Adipose tissue (tissue), 3 donors: ENCODE data around the gene ITIH5. TPM values are rescaled to one million over a fixed set of nuclear protein-coding genes. Genes with fewer than 3 reads are reported as not detected.

ENCODE experiments used
- H3K27ac ChIP-seq: one replicate; pipeline ENCODE4 v1.5.1; 2013; ENCODE audit warnings: low read depth, low read length
- WGBS, 3 donors: extraction: QIAGEN DNeasy Blood & Tissue Kit; methylation state at CpG; one replicate each; pipeline ENCODE4 v1.1.7; 2013; 5-methylcytosine and 5-hydroxymethylcytosine counted together
- polyA plus RNA-seq, 3 donors: library from polyadenylated mRNA; stranded (reverse); fragments of 200-250 nt; gene quantifications; one replicate each; pipeline ENCODE4 v1.2.3, GENCODE V29; 2013
- donor health status: healthy with polysubstance abuse.
- donor health status: Bipolar disorder and iron deficiency.
- donor health status: healthy.

ITIH5 gene
- polyA plus RNA-seq, 3 donors, result 7.9 to 82.5 (median 15.9) TPM

GRCh38 chr10:7647062-7647664, 19.6 kb downstream of the ITIH5 start:
- WGBS, 3 donors, result 72 to 86% (median 85%) methylated on average over 4 of the region's 4 CpGs

GRCh38 chr10:7642491-7643011, 24.2 kb downstream of the ITIH5 start:
- 69 to 88% (median 76%) methylated on average over 5 of the region's 5 CpGs for WGBS, 3 donors
- no peak overlapping the region for H3K27ac ChIP-seq

More at GRCh38 chr10:7647062-7647664, 19.6 kb downstream of the ITIH5 start:
- no peak overlapping the region for H3K27ac ChIP-seq

GRCh38 chr10:7635408-7636125, 31.2 kb downstream of the ITIH5 start:
- WGBS, 3 donors, result 76 to 92% (median 92%) methylated on average over 7 of the region's 7 CpGs
- no peak overlapping the region for H3K27ac ChIP-seq

GRCh38 chr10:7634142-7634894, 32.4 kb downstream of the ITIH5 start:
- no peak overlapping the region for H3K27ac ChIP-seq
- WGBS, 3 donors, result 44 to 68% (median 61%) methylated on average over 10 of the region's 10 CpGs

DNA sequence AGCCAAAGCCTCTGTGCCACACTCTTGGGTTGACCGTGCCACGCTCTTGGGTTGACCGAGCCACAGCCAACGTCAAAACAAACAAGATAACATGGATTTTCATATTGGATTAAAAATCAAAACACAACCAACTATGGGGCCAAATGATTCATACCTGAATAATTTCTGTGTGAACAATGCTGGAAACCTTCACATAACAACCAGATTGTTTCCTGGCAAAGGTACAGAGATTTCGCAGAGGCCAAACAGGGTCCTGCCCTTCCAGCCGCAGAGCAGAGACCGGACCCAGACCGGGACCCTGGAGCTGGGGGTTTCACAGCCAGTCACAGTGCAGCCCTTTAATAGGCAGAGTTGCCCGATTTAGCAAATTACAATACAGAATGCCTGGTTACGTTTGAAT, 40.5 kb downstream of the ITIH5 start:
- WGBS, 3 donors, result 45 to 66% (median 51%) methylated on average over 10 of the region's 10 CpGs
- H3K27ac ChIP-seq, result no peak overlapping the region

GRCh38 chr10:7625836-7626235, 40.9 kb downstream of the ITIH5 start:
- no peak overlapping the region for H3K27ac ChIP-seq
- 31 to 69% (median 53%) methylated on average over 7 of the region's 7 CpGs for WGBS, 3 donors

GRCh38 chr10:7625009-7625408, 41.8 kb downstream of the ITIH5 start:
- no peak overlapping the region for H3K27ac ChIP-seq
- WGBS, 3 donors, result 83 to 100% (median 96%) methylated on average over 2 of the region's 2 CpGs

DNA sequence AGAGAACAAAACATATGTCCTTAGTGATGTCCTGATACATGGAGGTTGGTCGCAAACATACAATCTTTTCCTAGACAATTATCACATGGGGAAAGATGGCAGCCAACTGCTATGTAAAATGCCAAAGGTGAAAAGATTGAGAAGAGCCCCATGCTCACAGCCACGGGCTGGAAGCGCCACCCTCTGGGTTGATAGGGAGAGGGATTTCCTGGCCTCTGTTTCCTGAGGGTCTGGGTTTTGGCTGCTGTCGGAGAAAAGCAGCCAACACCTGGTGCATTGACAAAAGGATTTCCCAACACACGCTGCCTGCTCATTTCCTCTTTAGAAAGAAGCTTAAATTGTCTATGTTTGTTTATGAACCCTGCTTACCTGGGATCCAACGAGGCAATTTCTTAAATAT, 43.8 kb downstream of the ITIH5 start:
- H3K27ac ChIP-seq, result no peak overlapping the region
- 36 to 48% (median 42%) methylated on average over 6 of the region's 6 CpGs for WGBS, 3 donors

DNA sequence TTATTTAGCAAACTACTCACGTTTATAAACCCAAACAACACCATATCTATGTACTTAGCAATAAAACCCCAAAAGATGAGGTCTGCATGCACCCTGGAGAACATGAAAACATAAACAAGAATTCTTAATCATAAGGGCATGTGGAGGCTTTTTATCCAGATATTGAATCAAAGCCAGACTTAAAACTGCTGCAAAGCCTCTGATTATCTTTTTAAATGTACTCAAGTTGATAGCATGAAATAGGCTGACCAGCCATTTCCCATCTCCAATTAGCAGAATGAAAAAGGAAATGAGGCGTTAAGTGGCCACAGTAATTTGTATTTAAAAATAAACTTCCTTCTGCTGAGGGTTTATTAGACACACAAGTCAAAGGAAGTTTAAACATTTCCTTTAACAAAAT, 48.3 kb downstream of the ITIH5 start:
- 15 to 35% (median 23%) methylated on average over 2 of the region's 2 CpGs for WGBS, 3 donors

GRCh38 chr10:7611909-7612308, 54.9 kb downstream of the ITIH5 start:
- no peak overlapping the region for H3K27ac ChIP-seq
- 84 to 91% (median 86%) methylated on average over 3 of the region's 3 CpGs for WGBS, 3 donors

More for the DNA sequence above, 48.3 kb downstream of the ITIH5 start:
- no peak overlapping the region for H3K27ac ChIP-seq

GRCh38 chr10:7610651-7611389, 55.9 kb downstream of the ITIH5 start:
- no peak overlapping the region for H3K27ac ChIP-seq

DNA sequence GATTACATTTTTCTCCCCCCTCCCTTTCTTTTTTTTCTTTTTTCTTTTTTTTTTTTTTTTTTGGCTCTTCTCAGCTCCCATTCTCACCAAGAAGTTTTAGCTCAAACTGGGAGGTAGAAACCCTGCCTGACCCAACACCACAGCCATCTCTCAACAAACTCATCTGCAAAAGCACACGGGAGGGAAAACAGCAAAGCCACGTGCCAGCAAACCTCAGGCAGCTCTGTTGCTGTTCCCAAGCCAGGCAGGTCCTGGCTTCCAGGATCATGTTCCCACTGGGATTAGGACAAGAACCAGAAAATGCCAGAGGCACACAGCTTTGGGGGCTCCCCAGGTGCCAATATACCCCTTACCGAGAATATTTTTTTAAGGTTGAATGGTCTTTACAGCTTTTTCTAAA, 56.7 kb downstream of the ITIH5 start:
- no peak overlapping the region for H3K27ac ChIP-seq
- WGBS, 3 donors, result 48 to 64% (median 62%) methylated on average over 3 of the region's 3 CpGs

More at GRCh38 chr10:7610651-7611389, 55.9 kb downstream of the ITIH5 start:
- WGBS, 3 donors, result 63 to 73% (median 70%) methylated on average over 7 of the region's 7 CpGs

- no peak overlapping the region for H3K27ac ChIP-seq
- WGBS, 3 donors, result 36 to 84% (median 75%) methylated on average over 5 of the region's 5 CpGs
These were observed 57.2 kb downstream of the ITIH5 start for GRCh38 chr10:7609556-7609955.

DNA sequence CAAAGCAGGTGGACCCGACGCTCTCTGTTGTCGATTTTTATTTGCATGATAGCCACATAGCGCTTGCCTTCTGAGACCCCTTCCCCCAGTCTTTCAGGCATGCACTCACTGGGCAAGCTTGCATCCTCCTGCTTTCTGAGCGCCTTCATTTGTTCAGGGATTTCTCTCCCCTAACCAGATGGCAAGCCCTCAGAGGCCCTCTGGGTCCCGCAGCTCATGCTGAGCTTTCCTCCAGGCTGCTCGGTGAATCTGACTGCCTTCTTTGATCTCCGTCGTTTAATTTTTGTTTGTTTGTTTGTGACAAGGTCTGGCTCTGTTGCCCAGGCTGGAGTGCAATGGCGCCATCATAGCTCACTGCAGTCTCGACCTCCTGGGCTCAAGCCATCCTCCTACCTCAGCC, 58.8 kb downstream of the ITIH5 start:
- 81 to 94% (median 92%) methylated on average over 11 of the region's 11 CpGs for WGBS, 3 donors
- no peak overlapping the region for H3K27ac ChIP-seq

GRCh38 chr10:7606951-7607404, 59.8 kb downstream of the ITIH5 start:
- 53 to 57% (median 53%) methylated on average over 4 of the region's 4 CpGs for WGBS, 3 donors
- no peak overlapping the region for H3K27ac ChIP-seq

DNA sequence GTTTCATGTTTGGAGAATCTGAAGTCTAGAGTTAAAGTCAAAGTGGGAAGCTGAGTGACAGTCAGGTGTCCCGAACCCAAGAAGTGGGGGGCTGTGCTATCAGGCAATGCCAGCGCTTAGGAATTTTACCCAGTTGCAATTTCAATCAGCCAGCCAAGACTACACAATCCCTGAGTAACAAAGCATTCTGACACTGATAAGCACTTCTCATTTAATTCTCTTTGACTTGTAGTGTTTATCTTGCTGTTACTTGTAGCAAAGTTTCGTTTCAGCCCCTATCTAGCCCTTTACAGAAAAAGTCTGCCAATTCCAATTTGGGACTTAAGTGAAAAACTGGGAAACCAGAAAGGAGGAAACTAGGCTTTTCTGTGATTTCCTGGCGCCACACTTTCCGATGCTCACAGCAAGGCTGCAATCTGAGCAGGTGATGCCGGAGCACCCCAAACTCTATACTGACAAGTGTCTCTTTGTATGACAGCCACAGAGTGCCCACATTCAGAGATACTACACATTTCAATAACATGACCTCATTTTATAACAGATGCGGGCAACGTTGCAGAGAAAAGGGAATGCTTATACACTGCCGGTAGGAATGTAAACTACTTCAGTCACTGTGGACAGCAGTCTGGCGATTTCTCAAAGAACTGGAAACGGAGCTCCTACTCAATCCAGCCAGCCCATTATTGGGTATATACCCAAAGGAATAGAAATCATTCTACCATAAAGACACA, 61.0 kb downstream of the ITIH5 start:
- H3K27ac ChIP-seq, result no peak overlapping the region
- 56 to 81% (median 72%) methylated on average over 11 of the region's 11 CpGs for WGBS, 3 donors

GRCh38 chr10:7601023-7601656, 65.6 kb downstream of the ITIH5 start:
- H3K27ac ChIP-seq, result no peak overlapping the region
- 70 to 73% (median 72%) methylated on average over 3 of the region's 3 CpGs for WGBS, 3 donors
